Testis (tissue), 3 donors: Measurements from ENCODE around the gene ZXDA. TPM values are rescaled to one million over a fixed set of nuclear protein-coding genes. Genes with fewer than 3 reads are reported as not detected.

Source experiments
- polyA plus RNA-seq: library from polyadenylated mRNA; stranded (reverse); fragments of 350-450 nt; fragmentation: Illumina TruSeq; extraction: RNeasy Lipid Tissue Mini Kit (QIAGEN cat#74804); gene quantifications from one replicate; pipeline ENCODE4 v1.2.3, GENCODE V29; 2014; ENCODE audit warnings: low read depth, low replicate concordance; ENCODE audit not compliant: insufficient read depth
- total RNA-seq, 2 donors: library from RNA; depleted of rRNA; stranded (reverse); fragments of >200 nt; gene quantifications; one replicate each; pipeline ENCODE4 v1.2.3, GENCODE V29; 2016

Gene ZXDA
- total and polyA plus RNA-seq, 3 donors from 2014 or later = 1.4 to 5.2 (median 4.7) TPM

Other genes starting within 250 kb of the ZXDA start
- not detected for gene NLRP2B, start 230.2 kb downstream of the ZXDA start, total RNA-seq
- not detected for gene NLRP2B, start 230.2 kb downstream of the ZXDA start, polyA plus RNA-seq